Heart left ventricle (tissue), 16 donors: ENCODE results near the gene B4GALT2. TPM values are rescaled to one million over a fixed set of nuclear protein-coding genes. Genes with fewer than 3 reads are reported as not detected.

Source experiments
- ATAC-seq, 4 donors: fragments of 200-7000 bp; cut with Tn5 transposase; one replicate each; pipeline ENCODE4 v1.9.1; 2020 to 2022; ENCODE audit warnings: moderate library complexity in 4 of 4, mild to moderate bottlenecking in 3 of 4, moderate number of reproducible peaks in 1 of 4
- DNase-seq, 5 donors: peaks; one replicate each; pipeline ENCODE4 v3.0.0-alpha.2; 2020
- H3K27ac ChIP-seq, 12 donors: fragments of 200-600 bp; sonication (generic) in 4 of 12; one replicate each; pipeline versions ENCODE4 v1.5.0 to v1.8.0; 2016 to 2022; ENCODE audit warnings: mild to moderate bottlenecking in 2 of 12
- H3K27me3 ChIP-seq, 9 donors: fragments of 200-600 bp; sonication (generic) in 2 of 9; one replicate each; pipeline versions ENCODE4 v1.5.1 to v1.8.0; 2016 to 2022; ENCODE audit warnings: mild to moderate bottlenecking in 3 of 9
- H3K36me3 ChIP-seq, 9 donors: fragments of 200-600 bp; sonication (generic) in 2 of 9; one replicate each; pipeline versions ENCODE4 v1.5.0 to v1.8.0; 2018 to 2022; ENCODE audit warnings: mild to moderate bottlenecking in 2 of 9
- H3K4me1 ChIP-seq, 12 donors: fragments of 200-600 bp; sonication (generic) in 4 of 12; one replicate each; pipeline versions ENCODE4 v1.5.0 to v1.8.0; 2016 to 2022; ENCODE audit warnings: mild to moderate bottlenecking in 3 of 12
- H3K4me3 ChIP-seq, 12 donors: fragments of 200-600 bp; sonication (generic) in 4 of 12; one replicate each; pipeline versions ENCODE4 v1.5.0 to v1.8.0; 2017 to 2022; ENCODE audit warnings: mild to moderate bottlenecking in 9 of 12, moderate library complexity in 4 of 12
- H3K9me3 ChIP-seq, 12 donors: fragments of 200-600 bp; sonication (generic) in 4 of 12; one replicate each; pipeline versions ENCODE4 v1.5.0 to v1.8.0; 2016 to 2022; ENCODE audit warnings: mild to moderate bottlenecking in 1 of 12
- POLR2A ChIP-seq, 2 donors: fragments of 450-650 bp; IDR thresholded peaks; one replicate each; pipeline ENCODE4 v1.6.1; 2017; ENCODE audit warnings: antibody characterized with exemption in 2 of 2, mild to moderate bottlenecking in 2 of 2, moderate library complexity in 2 of 2
- WGBS, 4 donors: extraction: QIAGEN DNeasy Blood & Tissue Kit in 2 of 4; methylation state at CpG; one replicate each; pipeline versions ENCODE4 v1.1.5 to v1.1.7; 2013 to 2018; 5-methylcytosine and 5-hydroxymethylcytosine counted together
- intact Hi-C, 10 donors: fragments of 100-400 bp; cut with DNase I; formaldehyde crosslinking; loops; one replicate each; pipeline versions ENCODE4 v1.11.1 to v1.14.2; 2022
- polyA plus RNA-seq, 2 donors: library from polyadenylated mRNA; stranded (reverse); fragments of 200-250 nt; gene quantifications; one replicate each; pipeline ENCODE4 v1.2.3, GENCODE V29; 2013
- total RNA-seq, 9 donors: library from RNA; depleted of rRNA in 2 of 9; stranded (reverse); fragments of >200 nt in 2 of 9; fragmentation: NEBNext Ultra II Directional in 3 of 9; extraction: Animal tissue kit (Norgen Biotek cat#: 25700) in 3 of 9; gene quantifications; one replicate each; pipeline versions ENCODE4 v1.1.0 to v1.2.4, GENCODE V29; 2016 to 2023
- TF ChIP-seq, protein P1 (sequence below), 12 donors: fragments of 200-600 bp; sonication (generic) in 4 of 12; IDR thresholded peaks; one replicate each; pipeline versions ENCODE4 v1.5.0 to v1.8.0; 2018 to 2022; ENCODE audit warnings: antibody characterized with exemption in 12 of 12, mild to moderate bottlenecking in 5 of 12
- donor health status: ischemic (EF 13 %, LVEDD 7.1; RV severe dilation, severe dysfunction).
- donor health status: healthy with polysubstance abuse.
- donor health status: DM: no; HTN: yes; CAD: no.
- donor health status: DM: no; HTN: no; CAD: no.
- donor health status: ischemic (EF 25% LVEDD 6.9; RV normal size, moderate dysfunction).
- donor health status: ischemic (EF 25% LVEDD 5.7; RV mildly dilated, moderate dysfunction).
- donor health status: healthy.
- donor health status: DM: yes; HTN: yes; CAD: no.
- donor health status: ischemic (EF 35%, LVEDD 5.7; RV mildly dilated, moderate dysfunction).
- donor health status: nonischemic (EF 11% LVEDD 7.7; RV severe dilation, severe dysfunction).
- donor health status: DM: yes; HTN: yes; CAD: no.
- donor health status: PGD.
- donor health status: ischemic (EF 29% LVEDD 5.4; RV normal size, mild dysfunction).
- donor health status: nonischemic (EF 23%, LVEDD 6.1; RV moderate dilation, normal function).

The B4GALT2 gene
- total and polyA plus RNA-seq, 11 donors: 26.8 to 65.7 (median 40.2) TPM

DNA sequence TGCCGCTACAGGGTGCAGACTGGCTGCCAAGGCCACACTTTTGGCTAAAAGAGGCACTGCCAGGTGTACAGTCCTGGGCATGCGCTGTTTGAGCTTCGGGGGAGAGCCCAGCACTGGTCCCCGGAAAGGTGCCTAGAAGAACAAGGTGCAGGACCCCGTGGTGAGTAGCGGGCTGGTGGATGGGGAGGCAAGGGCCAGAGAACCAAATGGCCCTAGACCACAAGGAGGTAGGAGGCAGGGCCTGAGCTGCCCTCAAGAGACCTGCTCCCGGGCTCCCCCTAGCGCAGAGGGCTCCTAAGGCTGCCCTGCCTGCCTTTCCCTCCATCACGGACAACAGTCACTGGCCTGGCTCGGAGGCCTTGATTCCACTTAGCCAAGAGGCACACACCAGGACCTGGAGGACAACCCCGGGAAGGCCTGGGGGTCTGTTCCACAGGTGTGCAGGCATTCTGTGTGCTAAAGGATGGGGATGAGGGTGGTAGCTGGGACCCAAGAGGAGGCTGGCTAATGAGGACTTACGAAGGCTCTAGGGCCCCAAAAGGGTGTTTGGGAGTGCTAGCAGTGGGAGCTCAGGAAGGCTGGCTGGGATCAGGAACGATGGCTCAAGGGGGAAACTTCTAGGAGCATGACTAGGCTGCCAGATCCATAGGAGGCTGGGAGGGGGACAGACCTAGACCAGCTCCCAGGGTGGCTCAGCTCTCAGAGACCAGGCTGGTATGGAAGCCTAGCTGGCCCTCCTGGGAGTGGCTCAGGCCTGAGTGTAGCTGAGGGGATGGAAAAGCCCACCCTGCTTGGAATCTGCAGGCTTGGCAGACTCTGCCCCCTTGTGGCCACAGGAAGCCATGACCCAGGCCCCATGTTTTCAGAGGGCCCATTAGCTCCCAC, 44.7 kb upstream of the B4GALT2 start:
- H3K4me3 ChIP-seq: peak overlapping the region in 6 of 12 donors; percentile 33 to 46 (median 41)
- intact Hi-C loops: loop anchor here in 9 of 10 donors (1.0 to 10.0 kb wide), 6 partner anchors 97 to 410 kb away; no protein-coding TSS in a partner anchor
- DNase-seq (peak; percentile 52 to 82 (median 60)), ATAC-seq (peak in 3 of 4 donors; percentile 51 to 73 (median 66))
- H3K27ac ChIP-seq: no peak overlapping the region
- H3K9me3 ChIP-seq: no peaks in the 10 kb centered on the region
- H3K4me1 ChIP-seq: peaks cover 3 to 32% (median 19%) of the 10 kb centered on the region in 12 donors
- H3K36me3 ChIP-seq: peaks cover 0 to 7% (median 0%) of the 10 kb centered on the region in 9 donors
- TF ChIP-seq, protein P1, sequence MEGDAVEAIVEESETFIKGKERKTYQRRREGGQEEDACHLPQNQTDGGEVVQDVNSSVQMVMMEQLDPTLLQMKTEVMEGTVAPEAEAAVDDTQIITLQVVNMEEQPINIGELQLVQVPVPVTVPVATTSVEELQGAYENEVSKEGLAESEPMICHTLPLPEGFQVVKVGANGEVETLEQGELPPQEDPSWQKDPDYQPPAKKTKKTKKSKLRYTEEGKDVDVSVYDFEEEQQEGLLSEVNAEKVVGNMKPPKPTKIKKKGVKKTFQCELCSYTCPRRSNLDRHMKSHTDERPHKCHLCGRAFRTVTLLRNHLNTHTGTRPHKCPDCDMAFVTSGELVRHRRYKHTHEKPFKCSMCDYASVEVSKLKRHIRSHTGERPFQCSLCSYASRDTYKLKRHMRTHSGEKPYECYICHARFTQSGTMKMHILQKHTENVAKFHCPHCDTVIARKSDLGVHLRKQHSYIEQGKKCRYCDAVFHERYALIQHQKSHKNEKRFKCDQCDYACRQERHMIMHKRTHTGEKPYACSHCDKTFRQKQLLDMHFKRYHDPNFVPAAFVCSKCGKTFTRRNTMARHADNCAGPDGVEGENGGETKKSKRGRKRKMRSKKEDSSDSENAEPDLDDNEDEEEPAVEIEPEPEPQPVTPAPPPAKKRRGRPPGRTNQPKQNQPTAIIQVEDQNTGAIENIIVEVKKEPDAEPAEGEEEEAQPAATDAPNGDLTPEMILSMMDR (IDR thresholded peaks at IDR 0.05): peak; percentile 77 to 88 (median 80)
- TF ChIP-seq POLR2A (IDR thresholded peaks at IDR 0.05): no peak
- H3K27me3 ChIP-seq: peaks cover 3 to 23% (median 9%) of the 10 kb centered on the region in 9 donors
- 33 to 41% (median 36%) methylated on average over 4 to 13 of the region's 13 CpGs for WGBS, 4 donors

DNA sequence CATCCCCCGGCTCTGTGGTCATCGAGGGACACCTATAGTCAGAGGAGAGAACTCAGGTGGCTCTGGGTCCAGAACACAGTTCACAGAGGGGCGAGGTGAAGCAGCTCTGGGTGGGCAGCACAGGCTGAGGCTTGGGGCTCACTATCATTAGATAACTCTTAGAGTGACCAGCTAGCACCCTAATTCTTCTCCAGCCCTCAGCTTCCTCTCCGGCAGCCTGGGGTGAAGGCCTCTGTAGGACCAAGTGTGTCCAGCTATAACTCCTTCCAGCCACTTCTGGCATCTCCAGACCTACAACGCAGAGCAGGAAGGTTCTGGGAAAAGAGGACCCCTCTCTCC, 44.1 kb upstream of the B4GALT2 start:
- Histone ChIP-seq H3K9me3 (no peaks in the 10 kb centered on the region), H3K36me3 (peaks cover 0 to 6% (median 0%) of the 10 kb centered on the region in 9 donors), H3K27ac (no peak overlapping the region), H3K4me3 (no peak overlapping the region), H3K27me3 (peaks cover 3 to 23% (median 9%) of the 10 kb centered on the region in 9 donors), H3K4me1 (peaks cover 3 to 32% (median 19%) of the 10 kb centered on the region in 12 donors)
- no peak for DNase-seq
- 46 to 63% (median 48%) methylated on average over 4 to 5 of the region's 5 CpGs for WGBS, 4 donors
- TF ChIP-seq, protein P1 (IDR thresholded peaks at IDR 0.05): peak in 1 of 12 donors; percentile 3
- no peak for TF ChIP-seq POLR2A (IDR thresholded peaks at IDR 0.05)
- ATAC-seq: peak in 1 of 4 donors; percentile 53
- intact Hi-C loops: loop anchor here in 9 of 10 donors (1.0 to 10.0 kb wide), 7 partner anchors 98 to 410 kb away; partner anchors contain the start of gene PTPRF (in 1 of the 9)

DNA sequence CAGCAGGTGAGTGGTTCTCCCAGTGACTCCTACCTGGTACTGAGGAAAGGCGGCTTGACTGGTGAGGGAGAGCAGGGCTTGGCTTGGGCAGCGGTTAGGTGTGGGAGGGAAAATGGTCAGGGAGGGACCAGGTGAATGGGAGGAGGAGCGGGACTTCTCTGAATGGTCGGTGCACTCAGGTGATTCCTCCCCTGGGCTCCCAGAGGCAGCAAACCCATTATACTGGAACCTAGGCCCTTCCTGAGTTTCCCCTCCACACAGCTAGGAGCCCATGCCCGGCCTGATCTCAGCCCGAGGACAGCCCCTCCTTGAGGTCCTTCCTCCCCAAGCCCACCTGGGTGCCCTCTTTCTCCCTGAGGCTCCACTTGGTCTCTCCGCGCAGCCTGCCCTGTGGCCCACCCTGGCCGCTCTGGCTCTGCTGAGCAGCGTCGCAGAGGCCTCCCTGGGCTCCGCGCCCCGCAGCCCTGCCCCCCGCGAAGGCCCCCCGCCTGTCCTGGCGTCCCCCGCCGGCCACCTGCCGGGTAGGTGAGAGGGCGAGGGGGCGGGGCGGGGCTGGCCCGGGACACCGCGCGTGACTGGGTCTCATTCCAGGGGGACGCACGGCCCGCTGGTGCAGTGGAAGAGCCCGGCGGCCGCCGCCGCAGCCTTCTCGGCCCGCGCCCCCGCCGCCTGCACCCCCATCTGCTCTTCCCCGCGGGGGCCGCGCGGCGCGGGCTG, 43.1 kb upstream of the B4GALT2 start:
- DNase-seq (no peak), ATAC-seq (no peak)
- Histone ChIP-seq H3K9me3 (no peaks in the 10 kb centered on the region), H3K27me3 (peaks cover 3 to 23% (median 9%) of the 10 kb centered on the region in 9 donors), H3K36me3 (no peaks in the 10 kb centered on the region), H3K4me3 (peak overlapping the region in 10 of 12 donors; percentile 29 to 57 (median 50)), H3K27ac (peak overlapping the region in 1 of 12 donors; percentile 11), H3K4me1 (peaks cover 3 to 32% (median 19%) of the 10 kb centered on the region in 12 donors)
- TF ChIP-seq POLR2A (IDR thresholded peaks at IDR 0.05): no peak
- TF ChIP-seq, protein P1 (IDR thresholded peaks at IDR 0.05): no peak
- WGBS, 4 donors: 10 to 23% (median 16%) methylated on average over 20 to 48 of the region's 48 CpGs
- intact Hi-C loops: loop anchor here in 7 of 10 donors (1.0 to 10.0 kb wide), 6 partner anchors 109 to 411 kb away; partner anchors contain the start of gene PTPRF (in 1 of the 7)
